Endothelial cell of umbilical vein (primary cell): ENCODE measurements around the gene COQ9.
"Not testable (repeated sequence)": the region's sequence is repeated elsewhere in the genome, so short reads cannot be mapped to it uniquely, and the experiment has no call there.

Experiments
- CTCF ChIP-seq, 2 donors: IDR thresholded peaks; 1 replicate in 1 of 2; 2 replicates in 1 of 2; pipeline ENCODE4 v1.5.1; 2011; ENCODE audit warnings: low read length in 2 of 2, mild to moderate bottlenecking in 2 of 2, moderate library complexity in 2 of 2, control low read depth in 1 of 2, inconsistent platforms in 1 of 2, low read depth in 1 of 2; ENCODE audit not compliant: insufficient read depth in 1 of 2; ENCODE audit errors: extremely low read depth in 1 of 2
- EZH2 ChIP-seq: IDR thresholded peaks from 2 replicates; pipeline ENCODE4 v1.6.1; 2012; ENCODE audit warnings: borderline replicate concordance, low read depth, mild to moderate bottlenecking, moderate library complexity, low read length, inconsistent platforms; ENCODE audit not compliant: severe bottlenecking
- FOS ChIP-seq: IDR thresholded peaks from 2 replicates; pipeline ENCODE4 v1.6.1; 2011; ENCODE audit warnings: mild to moderate bottlenecking, low read length, moderate library complexity, borderline replicate concordance; ENCODE audit not compliant: insufficient read depth
- JUN ChIP-seq: IDR thresholded peaks from 2 replicates; pipeline ENCODE4 v1.6.1; 2011; ENCODE audit warnings: borderline replicate concordance, low read depth; ENCODE audit not compliant: insufficient read length, insufficient read depth
- MAX ChIP-seq: IDR thresholded peaks from 2 replicates; pipeline ENCODE4 v1.6.1; 2011; ENCODE audit not compliant: insufficient read depth, insufficient read length
- MYC ChIP-seq: IDR thresholded peaks from one replicate; pipeline ENCODE4 v1.6.1; 2011; ENCODE audit warnings: mild to moderate bottlenecking, low read depth, low read length
- POLR2A ChIP-seq: IDR thresholded peaks from 2 replicates; pipeline ENCODE4 v1.6.1; 2012; ENCODE audit warnings: low read depth, mild to moderate bottlenecking, control low read depth, low read length
- POLR2AphosphoS5 ChIP-seq: IDR thresholded peaks from 2 replicates; pipeline ENCODE4 v1.6.1; 2012; ENCODE audit warnings: low read depth, mild to moderate bottlenecking, control low read depth, low read length, moderate library complexity; ENCODE audit not compliant: insufficient read depth

GRCh38 chr16:57439947-57440346, 7.3 kb upstream of the COQ9 start:
- TF ChIP-seq POLR2A; CTCF (IDR thresholded peaks at IDR 0.05; ENCODE audit: extremely low read depth in 1 of 2, insufficient read depth in 1 of 2, low read depth in 1 of 2, low read length in 2 of 2); EZH2; FOS; MAX; POLR2AphosphoS5; MYC; JUN: not testable (repeated sequence)
